Subcutaneous adipose tissue (tissue), 4 donors: ENCODE results near the gene C19orf25. TPM values are rescaled to one million over a fixed set of nuclear protein-coding genes. Genes with fewer than 3 reads are reported as not detected.

Experiments used
- total RNA-seq, 4 donors: library from RNA; depleted of rRNA; stranded (reverse); fragments of >200 nt; gene quantifications; one replicate each; pipeline ENCODE4 v1.1.0, GENCODE V29; 2016
- TF ChIP-seq, protein P1 (sequence below): fragments of 450-650 bp; IDR thresholded peaks from one replicate; pipeline ENCODE4 v1.5.1; 2016; ENCODE audit warnings: low read depth, mild to moderate bottlenecking, control low read depth, antibody characterized with exemption, moderate library complexity

C19orf25 gene
- total RNA-seq, 4 donors from 2014 or later: 2.9 to 29.4 (median 19.5) TPM

- TF ChIP-seq, protein P1, sequence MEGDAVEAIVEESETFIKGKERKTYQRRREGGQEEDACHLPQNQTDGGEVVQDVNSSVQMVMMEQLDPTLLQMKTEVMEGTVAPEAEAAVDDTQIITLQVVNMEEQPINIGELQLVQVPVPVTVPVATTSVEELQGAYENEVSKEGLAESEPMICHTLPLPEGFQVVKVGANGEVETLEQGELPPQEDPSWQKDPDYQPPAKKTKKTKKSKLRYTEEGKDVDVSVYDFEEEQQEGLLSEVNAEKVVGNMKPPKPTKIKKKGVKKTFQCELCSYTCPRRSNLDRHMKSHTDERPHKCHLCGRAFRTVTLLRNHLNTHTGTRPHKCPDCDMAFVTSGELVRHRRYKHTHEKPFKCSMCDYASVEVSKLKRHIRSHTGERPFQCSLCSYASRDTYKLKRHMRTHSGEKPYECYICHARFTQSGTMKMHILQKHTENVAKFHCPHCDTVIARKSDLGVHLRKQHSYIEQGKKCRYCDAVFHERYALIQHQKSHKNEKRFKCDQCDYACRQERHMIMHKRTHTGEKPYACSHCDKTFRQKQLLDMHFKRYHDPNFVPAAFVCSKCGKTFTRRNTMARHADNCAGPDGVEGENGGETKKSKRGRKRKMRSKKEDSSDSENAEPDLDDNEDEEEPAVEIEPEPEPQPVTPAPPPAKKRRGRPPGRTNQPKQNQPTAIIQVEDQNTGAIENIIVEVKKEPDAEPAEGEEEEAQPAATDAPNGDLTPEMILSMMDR: no peak
Measured at GRCh38 chr19:1441677-1442438, 37.2 kb downstream of the C19orf25 start.

DNA sequence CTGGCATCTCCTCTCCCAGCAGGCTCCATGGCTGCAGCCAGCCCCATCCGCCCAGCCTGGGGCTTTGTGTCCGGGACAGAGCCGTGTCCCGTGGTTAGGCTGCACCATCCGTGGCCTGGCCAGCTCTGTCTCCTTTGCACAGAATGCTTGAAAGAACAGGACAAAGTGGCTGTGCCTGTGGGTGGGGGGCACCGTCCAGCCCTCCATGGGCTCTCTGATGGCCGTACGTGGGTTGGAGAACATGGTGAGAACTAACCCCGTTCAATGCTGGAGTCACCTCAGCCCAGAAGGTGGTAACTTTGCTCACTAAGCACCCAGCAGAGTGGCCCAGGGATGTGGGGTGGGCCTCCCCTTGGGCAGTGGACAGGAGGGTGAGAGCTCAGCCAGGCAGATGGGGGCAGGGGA lies 38.0 kb downstream of the C19orf25 start:
- TF ChIP-seq, protein P1: no peak

DNA sequence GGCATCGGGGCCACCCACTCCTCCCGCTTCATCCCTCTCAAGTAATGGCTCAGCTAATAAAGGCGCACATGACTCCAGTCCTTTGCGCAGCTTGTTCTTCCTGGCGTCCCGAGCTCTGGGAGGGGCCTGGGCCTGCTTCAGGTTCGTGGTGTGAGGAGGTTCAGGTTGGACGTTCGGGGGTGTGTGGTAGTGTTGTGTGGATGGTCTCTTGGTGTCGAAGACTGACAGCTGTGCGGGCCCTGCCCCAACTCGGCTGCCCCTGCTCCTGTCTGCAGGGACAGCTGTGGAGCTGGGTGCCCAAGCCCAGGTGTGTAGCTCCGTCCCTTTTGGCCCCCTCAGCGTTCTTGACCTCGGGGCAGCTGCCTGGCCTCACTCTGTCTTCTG lies 38.6 kb downstream of the C19orf25 start:
- TF ChIP-seq, protein P1: no peak

GRCh38 chr19:1438933-1439354 lies 40.1 kb downstream of the C19orf25 start:
- TF ChIP-seq, protein P1: no peak

GRCh38 chr19:1438035-1438932 lies 40.7 kb downstream of the C19orf25 start, which contains the start of gene RPS15:
RPS15 (plus strand) TSS chr19:1438396; CDS start chr19:1438426, 30 bp downstream.
- TF ChIP-seq, protein P1: no peak

DNA sequence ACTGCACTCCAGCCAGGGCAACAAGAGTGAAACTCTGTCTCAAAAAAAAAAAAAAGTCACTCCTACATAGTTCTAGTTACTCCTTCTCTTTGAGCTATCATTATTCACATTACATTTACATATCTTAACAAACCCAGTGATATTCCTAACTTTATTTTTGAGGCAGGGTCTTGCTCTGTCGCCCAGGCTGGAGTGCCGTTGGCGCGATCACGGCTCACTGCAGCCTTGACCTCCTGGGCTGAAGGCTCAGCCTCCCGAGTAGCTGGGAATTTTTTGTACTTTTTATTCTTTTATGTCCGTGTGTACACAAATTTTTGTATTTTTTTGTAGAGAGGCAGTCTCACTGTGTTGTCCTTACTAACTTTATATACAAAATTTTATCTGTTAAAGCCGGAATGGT lies 41.4 kb downstream of the C19orf25 start:
- TF ChIP-seq, protein P1: no peak

- TF ChIP-seq, protein P1: no peak
Measured at GRCh38 chr19:1435378-1435989, 43.5 kb downstream of the C19orf25 start.
